Stimulated activated CD4-positive, alpha-beta T cell treated with anti-CD3 and anti-CD28 coated beads, Interleukin-15, amount 100 ng/mL, for 24 hours (primary cell): ENCODE measurements around the gene WDR43.
"Not testable (repeated sequence)": the region's sequence is repeated elsewhere in the genome, so short reads cannot be mapped to it uniquely, and the experiment has no call there.

Source experiments
- DNase-seq: peaks from one replicate; pipeline ENCODE4 v3.0.0-alpha.2; 2020

Gene WDR43

DNA sequence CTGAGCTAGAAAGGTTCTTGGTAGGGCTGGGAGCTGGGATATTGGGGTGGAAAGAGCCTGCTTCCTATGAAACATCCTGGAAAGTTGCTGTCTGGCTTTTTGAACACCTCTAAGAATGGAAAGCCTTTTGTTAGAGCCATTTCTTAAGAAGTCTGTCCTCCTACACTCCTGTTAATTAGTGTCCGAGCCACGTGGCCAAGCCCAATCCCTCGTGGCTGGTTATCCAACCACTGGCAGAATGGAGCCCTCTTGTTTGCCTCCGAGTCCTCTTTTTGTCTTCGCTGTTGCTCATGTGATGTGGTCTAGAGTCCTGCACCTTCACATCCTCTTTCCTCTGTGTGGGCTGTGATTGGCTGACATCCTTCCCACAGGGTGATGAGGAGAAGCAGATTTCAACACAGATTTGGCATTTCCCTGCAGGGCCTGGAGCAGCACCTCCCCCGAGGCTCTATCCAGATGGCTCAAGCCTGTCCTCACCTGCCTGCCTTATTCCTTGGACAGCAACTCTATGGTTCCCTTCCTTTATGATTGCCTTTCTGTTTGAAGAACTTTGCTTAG, 78.4 kb downstream of the WDR43 start:
- no peak for DNase-seq

- no peak for DNase-seq
These were observed 79.8 kb downstream of the WDR43 start for GRCh38 chr2:28974252-28974651.

DNA sequence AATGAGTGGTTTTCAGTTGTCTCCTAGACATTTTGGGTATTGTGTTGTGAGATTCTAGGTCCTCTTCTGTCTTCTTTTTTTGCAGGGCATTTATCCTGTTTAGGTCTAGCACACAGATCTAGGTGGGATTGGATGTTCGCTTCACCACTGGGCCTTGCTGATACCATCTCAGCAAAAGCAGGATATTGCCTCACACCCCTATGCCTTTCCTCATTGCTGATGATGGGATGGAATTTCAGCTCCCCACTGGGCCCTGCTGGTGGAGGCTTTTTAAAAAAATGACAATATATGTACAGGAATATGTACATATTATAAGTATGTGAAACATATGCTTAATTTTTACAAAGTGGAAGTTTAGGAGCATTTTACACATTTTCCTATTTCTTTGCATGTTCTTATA, 81.2 kb downstream of the WDR43 start:
- DNase-seq, result no peak

- no peak for DNase-seq
These were observed 82.1 kb downstream of the WDR43 start for GRCh38 chr2:28976584-28976983.

- DNase-seq, result no peak
These were observed 82.9 kb downstream of the WDR43 start for GRCh38 chr2:28977176-28977875.

DNA sequence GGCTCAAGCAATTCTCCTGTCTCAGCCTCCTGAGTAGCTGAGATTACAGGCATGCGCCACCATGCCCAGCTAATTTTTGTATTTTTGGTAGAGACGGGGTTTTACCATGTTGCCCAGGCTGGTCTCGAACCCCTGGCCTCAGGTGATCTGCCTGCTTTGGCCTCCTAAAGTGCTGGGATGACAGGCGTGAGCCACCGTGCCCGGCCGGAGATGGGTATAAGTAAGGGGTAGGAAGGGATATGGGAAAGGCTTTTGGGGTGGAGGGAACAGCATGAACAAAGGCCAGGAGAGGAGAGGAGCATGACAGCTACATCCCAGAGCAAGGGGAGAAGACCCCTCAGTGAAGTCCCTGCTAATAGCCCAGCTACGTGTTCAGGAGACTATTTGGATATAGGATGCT, 83.5 kb downstream of the WDR43 start:
- not testable (repeated sequence) for DNase-seq

- DNase-seq, result no peak
These were observed 84.1 kb downstream of the WDR43 start for GRCh38 chr2:28978606-28979005.

GRCh38 chr2:28979041-28979440, 84.6 kb downstream of the WDR43 start:
- DNase-seq, result no peak

GRCh38 chr2:28979576-28980366, 85.3 kb downstream of the WDR43 start:
- DNase-seq, result no peak

- DNase-seq, result no peak
These were observed 86.0 kb downstream of the WDR43 start for GRCh38 chr2:28980368-28981015.

GRCh38 chr2:28981016-28981441, 86.6 kb downstream of the WDR43 start, which contains the start of gene TOGARAM2:
TSS of gene TOGARAM2 (plus strand) at chr2:28981298. CDS start at chr2:28994835, 13,537 bp downstream.
- no peak for DNase-seq

DNA sequence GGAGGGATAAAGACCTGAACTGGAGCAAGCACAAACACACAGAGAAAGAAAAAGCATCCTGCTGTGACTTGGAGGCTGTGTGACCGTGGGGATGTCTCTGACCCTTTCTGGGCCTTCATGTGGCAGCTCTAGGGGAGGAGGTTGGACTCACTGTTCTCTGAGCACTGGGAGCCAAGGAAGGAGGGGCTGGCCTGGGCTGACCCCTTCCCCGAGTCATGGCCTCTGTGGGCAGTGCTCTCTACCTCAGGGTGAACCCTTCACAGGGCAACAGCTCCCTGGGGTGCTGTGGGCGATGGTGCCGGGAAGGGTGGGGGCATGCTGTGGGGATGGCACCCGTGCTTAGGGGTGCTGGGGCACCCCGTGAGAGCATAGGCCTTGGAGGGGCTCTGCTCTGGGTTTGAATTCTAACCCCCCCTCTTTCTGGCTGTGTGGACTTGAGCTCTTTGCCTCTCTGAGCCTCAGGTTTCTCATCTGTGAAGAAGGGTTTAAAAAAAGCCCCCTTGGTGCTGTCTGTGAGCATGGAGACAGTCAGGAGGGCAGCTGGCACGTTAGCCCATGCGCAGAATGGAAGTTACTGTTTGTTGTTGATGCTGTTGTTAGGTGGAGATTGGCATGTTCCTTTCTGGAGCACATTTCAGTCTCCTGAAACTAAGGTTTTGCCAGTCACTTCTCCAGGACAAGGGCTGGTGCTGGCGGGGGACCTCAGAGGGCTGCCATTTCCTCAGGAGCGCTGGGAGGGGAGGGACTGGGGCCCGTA, 87.3 kb downstream of the WDR43 start:
- no peak for DNase-seq

- no peak for DNase-seq
These were observed 88.0 kb downstream of the WDR43 start for GRCh38 chr2:28982381-28982950.

- DNase-seq, result no peak
These were observed 92.0 kb downstream of the WDR43 start for GRCh38 chr2:28986429-28986828.

DNA sequence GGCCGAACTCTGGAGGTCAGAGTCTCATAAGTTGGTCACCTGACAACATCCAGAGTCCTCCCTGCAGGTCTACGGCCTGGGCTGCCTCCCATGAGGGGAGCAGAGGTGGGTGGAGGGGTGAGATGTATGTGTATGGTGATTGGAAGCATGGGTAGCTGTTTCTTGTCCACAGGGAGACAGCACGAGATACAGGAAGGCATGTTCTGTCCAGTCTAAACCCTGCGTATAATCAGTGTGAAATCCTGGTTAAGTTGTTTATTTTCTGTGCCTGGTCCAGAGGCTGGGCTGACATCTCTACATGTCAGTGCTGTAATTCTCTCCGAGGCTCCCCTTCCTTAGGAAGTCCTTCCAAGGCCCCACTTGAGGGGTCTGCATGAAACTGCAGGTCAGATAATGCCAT, 95.5 kb downstream of the WDR43 start:
- DNase-seq, result no peak

- no peak for DNase-seq
These were observed 96.0 kb downstream of the WDR43 start for GRCh38 chr2:28990445-28990844.

- DNase-seq, result no peak
These were observed 96.6 kb downstream of the WDR43 start for GRCh38 chr2:28991021-28991420.

DNA sequence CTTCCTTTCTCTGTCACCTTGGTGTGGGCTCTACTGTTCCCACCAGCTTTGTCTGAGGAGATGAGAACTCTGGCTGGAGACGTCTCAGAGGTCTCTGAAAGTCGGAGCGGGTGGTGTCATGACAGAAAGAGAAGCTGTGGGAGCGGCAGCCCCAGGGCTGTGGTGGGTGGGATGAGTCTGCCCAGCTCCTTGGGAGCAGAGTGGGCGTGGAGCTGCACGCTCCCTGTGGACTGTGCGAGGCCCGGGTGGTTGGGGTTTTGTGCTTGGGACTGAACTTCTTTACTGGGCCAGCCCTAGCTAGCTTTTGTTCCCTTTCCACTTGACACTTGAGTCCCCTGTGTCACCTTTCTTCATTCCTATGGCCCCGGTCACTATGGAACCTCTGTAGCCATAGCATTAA, 97.0 kb downstream of the WDR43 start:
- no peak for DNase-seq

DNA sequence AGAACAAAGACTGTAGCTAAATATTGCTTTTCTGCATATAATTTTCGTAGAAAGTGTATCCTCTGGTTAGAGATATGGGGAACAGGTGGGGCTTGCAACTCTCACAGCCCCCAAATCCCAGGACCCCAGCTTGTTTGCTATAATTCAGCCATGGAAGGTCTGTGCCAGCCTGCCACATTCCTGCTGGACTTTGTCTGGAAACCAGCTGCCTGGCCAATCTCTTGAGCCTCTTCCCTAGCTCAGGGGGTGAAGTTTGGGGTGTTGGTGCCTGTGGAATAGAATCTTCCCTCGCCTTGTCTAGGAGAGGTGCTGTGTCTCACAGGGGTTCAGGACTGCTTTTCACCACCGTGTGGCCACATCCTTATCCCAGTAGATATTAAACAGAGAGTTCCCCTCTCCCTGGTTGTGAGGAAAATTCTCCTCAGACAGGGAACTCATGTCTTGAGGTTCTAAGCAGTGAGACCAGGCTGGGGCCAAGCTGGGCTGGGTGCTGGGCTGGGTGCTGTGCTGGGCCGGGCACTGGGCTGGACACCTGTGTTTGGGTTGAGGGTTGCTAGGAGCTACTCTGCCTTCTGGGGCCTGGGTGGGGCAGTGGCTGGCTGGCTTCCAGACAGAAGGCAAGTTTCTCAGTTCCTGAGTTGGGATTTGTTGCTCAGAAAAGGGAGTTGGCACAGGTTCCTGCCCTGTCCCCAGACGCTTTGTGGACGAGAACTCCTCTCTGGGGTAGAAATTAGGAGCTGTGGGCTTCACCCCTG, 98.9 kb downstream of the WDR43 start:
- no peak for DNase-seq

- no peak for DNase-seq
These were observed 99.6 kb downstream of the WDR43 start for GRCh38 chr2:28994074-28994473.

DNA sequence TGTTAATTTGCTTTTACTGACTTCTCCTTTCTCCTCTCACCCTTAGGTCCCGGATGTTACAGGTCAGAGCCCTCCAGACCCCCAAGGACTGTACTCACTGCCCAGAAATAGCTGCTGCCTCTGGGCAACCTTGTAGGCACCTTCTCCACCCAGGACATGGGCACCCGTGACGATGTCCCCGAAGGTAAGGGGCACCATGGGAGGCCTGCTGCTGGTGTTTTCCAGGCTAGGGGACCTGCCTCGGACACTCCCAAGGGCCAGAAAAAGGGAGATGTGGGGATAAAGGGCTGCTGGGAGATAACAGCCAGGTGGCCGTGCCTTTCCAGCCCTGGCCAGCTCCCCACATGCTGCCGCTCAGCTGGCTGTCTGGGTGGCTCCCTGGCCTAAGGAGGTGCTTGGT, 100.2 kb downstream of the WDR43 start:
- DNase-seq, result no peak
